Measurements from ENCODE around the gene RPL41.

The RPL41 gene

DNA sequence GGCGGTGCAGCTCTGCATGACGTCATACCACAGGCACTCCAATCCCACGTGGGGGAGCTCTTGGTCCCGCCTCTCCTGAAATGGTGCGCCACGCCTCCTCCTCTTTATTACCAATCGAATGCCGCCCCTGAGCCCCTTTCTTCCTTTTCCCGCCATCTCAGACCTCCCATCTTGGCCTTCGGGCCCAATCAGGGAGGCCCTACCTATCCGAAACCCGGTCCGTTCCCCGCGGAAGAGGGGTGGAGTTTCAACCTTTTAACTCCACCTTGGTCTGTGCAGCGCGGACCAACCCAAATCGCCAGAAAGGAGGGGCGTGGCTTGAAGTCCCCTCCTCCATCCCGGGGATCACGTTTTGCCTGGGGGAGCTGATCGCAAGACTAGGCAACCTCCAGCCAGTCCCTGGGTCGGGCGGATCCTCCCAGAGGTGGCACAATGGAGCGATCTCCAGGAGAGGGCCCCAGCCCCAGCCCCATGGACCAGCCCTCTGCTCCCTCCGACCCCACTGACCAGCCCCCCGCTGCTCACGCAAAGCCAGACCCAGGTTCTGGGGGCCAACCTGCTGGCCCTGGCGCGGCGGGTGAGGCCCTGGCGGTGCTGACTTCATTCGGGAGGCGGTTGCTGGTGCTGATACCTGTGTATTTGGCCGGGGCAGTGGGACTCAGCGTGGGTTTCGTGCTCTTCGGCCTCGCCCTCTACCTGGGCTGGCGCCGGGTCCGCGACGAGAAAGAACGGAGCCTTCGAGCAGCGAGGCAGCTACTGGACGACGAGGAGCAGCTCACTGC, 11.6 kb downstream of the RPL41 start, which contains the start of gene ESYT1:
TSS of gene ESYT1 (plus strand) at position 380 of the 782 bp plus-strand sequence. CDS start at position 433, 53 bp downstream.
- DNase-seq (ENCODE audit: low read depth) = peak; percentile 96

DNA sequence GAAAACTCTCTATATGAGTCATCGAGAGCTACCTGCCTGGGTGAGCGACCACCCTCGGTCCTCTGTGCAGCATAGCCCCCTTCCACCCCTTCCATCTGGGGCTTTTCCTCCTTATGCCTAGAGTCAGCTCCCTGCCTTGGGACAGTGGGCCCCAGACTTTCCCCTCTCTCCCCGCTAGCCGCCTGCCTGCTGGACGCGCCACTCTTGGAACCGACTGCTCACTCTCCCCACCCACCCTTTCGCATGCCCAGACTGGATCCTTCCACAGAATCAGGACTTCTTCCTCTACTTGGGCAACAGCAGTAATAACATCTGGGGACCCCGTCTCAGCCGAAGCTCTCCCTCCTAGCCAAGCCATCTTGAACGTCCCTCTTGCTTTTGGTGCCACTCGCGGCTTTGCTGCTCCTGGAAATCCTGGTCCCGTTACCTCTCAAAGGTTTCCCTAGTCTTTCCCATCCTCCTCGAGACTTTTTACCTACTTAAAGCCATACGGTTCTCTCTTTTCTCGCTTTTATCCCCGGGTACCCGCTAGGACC, 12.3 kb downstream of the RPL41 start:
- DNase-seq (ENCODE audit: low read depth) = no peak

DNA sequence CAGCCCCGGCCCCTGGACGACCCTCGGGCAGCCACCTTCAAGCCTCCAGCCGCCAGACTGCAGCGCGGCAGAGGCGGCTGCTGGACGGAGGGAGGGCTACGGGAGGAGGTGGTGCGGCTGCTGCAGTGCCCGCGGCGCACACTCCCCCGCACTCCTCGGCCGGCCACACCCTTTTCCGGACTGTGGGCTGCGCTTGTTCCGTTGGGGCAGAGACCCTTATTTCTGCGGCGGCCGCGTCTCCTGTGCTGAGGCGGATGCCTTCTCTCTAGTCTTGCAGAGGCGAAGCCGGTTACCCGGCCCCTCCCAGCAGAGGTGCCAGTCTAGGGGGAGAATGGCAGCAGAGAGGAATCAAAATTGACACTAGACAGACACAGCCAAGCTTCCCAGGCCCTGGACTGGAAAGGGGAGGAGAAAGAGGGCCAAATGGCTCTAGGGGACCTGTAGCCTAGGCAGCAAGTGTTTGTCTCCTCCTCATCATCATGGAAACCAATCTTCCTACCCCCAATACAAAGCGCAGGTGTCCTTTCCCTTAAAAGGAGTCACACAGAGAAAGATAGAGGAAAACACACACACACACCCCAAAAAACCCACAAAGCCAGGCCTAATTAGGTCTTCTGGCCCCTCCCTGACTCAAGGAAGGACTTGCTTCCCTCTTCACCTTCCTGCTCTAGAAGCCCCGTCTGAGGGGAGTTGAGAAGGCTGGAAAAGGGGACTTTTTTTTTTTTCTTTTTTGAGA, 12.9 kb downstream of the RPL41 start:
- DNase-seq (ENCODE audit: low read depth) = peak; percentile 69

DNA sequence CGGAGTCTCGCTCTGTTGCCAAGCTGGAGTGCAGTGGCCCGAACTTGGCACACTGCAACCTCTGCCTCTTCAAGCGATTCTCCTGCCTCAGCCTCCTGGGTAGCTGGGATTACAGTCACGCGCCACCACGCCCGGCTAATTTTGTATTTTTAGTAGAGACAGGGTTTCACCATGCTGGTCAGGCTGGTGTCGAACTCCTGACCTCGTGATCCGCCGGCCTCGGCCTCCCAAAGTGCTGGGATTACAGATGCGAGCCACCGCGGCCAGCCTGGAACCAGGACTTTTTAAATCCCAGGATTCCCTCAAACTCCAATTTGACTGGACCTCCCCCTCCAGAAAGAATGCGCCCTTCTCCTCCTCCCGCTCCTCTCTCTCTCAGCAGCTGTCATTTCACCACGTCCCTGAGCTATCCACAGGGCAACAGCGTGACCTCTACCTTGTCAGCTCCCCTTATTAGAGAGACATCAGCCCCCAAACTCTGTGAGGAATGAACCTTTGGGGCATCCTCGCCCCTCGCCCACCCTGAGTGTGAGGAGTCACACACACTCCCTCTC, 13.6 kb downstream of the RPL41 start:
- no peak for DNase-seq (ENCODE audit: low read depth)

DNA sequence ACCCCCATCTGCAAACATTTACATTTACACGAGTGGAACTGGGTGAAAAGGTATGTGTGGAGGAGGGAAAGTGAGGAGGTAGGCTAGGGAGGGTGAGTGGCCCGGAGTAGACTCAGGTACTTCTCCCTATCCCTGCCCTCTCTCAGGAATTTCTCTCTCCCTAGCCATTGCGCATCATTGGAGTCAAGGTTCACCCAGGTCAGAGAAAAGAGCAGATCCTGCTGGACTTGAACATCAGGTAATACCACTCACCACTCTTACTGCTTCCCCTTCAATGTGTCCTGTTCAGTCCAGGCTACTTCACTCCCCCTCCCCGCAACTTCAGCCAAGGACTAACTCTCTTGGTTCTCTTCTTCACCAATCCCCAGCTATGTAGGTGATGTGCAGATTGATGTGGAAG, 14.4 kb downstream of the RPL41 start:
- DNase-seq (ENCODE audit: low read depth) = no peak

DNA sequence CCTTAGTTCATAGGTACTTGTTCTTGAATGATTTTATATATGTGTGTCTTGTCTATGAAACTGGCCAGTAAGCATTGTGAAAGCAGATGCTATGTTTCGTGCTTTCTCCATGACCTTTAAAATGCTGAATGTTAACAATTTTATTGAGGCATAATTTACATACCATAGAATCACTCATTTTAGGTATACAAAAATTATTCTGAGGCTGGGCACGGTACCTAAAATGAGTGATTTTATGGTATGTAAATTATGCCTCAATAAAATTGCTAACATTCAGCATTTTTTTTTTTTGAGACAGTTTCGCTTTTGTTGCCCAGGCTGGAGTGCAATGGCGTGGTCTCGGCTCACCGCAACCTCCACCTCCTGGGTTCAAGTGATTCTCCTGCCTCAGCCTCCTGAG, 18.5 kb downstream of the RPL41 start:
- DNase-seq (ENCODE audit: low read depth) = no peak

DNA sequence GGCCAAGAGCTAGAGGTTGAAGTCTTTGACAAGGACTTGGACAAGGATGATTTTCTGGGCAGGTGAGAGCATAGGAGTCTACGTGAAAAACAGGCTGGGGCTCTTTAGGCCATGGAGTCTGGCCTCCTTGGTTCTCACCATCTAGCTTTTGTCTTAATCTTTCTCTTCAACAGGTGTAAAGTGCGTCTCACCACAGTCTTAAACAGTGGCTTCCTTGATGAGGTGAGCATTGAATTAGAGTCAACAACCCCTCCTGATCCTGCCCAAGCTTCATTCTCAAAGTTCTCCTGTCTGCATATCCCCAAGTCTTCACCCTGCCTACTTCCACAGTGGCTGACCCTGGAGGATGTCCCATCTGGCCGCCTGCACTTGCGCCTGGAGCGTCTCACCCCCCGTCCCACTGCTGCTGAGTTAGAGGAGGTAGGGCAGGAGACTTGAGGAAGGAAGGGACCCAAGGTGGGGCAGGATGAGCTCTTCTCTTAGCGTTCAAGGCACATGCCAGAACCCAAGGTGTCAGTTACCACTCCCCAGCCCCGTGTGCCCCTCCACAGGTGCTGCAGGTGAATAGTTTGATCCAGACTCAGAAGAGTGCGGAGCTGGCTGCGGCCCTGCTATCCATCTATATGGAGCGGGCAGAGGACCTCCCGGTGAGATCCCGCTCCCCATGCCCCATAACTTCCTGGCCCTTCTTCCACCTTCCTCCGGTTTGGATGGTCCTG, 21.6 kb downstream of the RPL41 start:
- DNase-seq (ENCODE audit: low read depth) = no peak

DNA sequence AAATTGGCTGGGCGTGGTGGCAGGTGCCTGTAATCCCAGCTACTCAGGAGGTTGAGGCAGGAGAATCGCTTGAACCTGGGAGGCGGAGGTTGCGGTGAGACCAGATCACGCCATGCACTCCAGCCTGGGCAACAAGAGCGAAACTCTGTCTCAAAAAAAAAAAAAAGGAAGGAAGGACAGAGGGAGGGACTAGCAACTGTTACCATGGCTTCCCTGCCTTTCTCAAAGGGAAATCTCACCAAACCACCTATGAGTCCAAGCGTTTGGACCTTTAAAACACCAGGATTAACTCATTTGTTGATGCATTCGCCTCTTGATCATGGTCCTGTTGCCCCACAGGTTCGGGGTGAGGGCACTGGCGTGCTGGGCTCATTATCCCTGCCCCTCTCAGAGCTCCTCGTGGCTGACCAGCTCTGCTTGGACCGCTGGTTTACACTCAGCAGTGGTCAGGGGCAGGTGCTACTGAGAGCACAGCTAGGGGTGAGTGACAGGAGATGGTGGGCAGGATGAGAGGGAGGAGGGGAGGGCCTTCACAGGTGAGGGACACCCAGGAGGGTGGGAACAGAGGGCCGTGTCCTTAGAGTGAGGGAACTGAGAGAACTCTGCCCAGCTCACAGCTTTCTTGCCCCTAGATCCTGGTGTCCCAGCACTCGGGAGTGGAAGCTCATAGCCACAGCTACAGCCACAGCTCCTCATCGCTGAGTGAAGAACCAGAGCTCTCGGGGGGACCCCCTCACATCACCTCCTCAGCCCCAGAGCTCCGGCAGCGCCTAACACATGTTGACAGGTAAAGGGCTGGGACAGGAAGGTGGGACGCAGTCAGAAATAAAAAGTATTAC, 25.7 kb downstream of the RPL41 start:
- no peak for DNase-seq (ENCODE audit: low read depth)

DNA sequence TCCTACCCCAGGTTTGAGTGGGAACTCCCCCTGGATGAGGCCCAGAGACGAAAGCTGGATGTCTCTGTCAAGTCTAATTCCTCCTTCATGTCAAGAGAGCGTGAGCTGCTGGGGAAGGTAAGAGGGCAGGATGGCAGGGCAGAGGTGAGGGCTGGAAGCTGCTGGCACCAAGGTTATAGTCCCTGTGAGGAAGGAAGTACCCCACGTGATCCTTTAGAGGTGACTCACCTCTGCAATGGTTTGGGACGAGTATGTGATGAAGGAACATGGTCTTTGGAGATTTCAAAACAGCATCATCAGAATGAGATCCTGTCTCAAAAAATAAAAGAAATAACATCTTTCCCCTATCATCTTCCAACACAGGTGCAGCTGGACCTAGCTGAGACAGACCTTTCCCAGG, 26.8 kb downstream of the RPL41 start:
- DNase-seq (ENCODE audit: low read depth) = no peak

DNA sequence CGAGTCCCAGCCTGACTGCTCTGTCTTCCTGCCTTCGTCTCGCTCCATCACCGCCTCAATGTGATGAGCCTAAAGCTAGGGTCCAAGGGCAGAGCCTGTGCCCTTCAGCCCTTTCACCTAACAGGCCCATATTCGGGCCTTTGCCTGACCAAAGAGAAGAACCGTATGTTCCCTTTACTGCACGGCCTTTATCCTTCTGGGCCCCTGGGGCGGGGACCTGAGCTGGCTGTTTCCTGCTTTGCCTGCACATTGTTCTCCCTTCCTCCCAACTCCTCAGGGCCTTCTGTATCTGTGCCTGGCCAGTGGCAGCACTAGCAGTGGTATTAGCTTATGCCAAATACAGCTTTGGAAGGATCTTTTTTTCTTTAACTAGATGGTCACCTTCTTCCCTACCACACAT, 27.4 kb downstream of the RPL41 start:
- no peak for DNase-seq (ENCODE audit: low read depth)

DNA sequence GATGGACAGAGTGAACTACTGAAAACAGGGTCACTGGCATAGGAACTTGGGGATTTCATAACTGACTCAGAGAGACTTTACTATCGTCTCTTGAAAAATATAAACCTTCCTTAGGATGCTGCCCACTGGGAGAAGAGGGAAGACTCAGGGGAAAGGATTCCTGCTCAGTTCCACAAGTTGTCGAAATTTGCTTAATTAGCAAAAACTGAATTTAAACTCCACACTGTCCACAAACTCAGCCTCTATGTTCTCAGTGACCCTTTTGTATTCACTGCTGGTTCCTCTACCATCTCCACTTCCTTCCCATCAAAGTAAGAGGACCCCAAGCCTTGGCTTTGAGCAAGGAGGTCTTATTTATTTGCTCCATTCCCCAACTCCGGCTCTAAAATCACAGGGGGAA, 28.8 kb downstream of the RPL41 start:
- no peak for DNase-seq (ENCODE audit: low read depth)

DNA sequence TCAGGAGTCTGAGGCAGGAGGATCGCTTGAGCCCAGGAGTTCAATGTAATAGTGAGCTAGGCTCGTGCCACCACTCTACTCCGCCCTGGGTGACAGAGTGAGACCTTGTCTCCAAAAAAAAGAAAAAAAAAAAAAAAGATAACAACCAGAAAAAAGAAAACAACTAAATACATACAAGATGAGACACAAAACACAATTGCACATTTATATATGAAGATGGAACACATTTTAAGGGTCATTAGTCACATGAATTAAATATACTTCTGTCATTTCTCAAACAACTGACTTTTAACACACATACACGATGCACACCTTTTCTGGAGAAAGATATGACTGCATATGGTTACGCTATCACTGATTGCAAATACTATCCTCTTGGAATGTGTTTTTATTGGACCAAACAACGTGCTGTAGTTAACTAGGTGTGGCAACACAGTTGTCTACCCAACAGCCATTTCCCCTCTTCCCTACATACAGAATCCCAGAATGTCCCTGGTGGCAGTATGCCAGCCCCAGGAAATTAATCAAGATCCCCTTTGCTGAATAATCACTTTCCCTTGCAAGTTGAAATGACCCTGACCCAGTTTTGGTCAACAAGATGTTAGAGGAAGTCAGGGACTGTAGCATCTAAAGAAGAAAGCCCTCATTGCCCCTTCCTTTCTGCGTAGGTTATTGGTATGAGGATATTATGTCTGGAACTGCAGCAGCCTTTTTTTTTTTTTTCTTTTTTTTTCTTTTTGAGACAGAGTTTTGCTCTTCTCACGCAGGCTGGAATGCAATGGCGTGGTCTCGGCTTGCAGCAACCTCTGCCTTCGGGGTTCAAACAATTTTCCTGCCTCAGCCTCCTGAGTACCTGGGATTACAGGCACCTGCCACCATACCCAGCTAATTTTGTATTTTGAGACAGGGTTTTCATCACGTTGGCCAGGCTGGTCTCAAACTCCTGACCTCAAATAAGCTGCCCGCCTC, 30.3 kb downstream of the RPL41 start:
- DNase-seq (ENCODE audit: low read depth) = no peak

DNA sequence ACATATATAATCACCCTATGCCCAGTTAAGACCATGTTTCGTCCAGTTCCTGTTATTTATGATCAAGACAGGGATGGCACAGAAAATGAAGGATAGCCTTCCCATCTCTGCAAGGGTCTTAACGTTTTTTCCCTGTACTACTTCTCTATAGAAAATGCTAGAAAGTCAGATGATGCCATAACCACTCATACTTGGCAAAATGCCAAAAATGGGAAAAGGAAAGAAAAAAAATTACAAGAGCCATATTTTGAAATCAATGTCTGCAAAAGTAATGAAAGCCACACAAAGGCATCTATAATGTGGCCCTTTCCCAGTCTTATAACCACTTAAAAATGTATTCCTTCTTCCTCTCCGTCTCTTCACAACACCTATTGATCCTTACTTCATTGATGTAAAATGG, 34.1 kb downstream of the RPL41 start:
- DNase-seq (ENCODE audit: low read depth) = no peak

DNA sequence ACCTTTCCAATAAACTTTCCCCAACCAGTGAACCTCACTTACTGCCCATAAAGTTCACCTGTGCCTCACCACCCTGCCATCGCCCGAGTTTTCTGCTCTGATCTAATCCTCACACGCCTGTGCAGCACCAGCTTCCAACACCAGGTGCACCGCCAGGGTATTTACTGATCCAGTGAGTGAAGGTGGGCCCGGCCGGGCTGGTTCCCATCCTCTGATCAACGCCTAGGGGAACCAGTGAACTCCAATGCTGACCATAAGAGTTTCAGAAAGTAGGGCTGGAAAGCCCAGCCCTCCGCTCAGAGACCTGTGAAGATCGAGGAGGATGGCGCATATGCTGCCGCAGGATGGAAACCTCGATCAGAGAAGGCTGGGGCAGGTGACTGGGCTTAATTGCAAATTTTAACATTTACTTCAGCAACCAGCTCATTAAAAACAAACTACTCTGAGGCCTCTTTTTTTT, 35.3 kb downstream of the RPL41 start:
- peak; percentile 46 for DNase-seq (ENCODE audit: low read depth)

DNA sequence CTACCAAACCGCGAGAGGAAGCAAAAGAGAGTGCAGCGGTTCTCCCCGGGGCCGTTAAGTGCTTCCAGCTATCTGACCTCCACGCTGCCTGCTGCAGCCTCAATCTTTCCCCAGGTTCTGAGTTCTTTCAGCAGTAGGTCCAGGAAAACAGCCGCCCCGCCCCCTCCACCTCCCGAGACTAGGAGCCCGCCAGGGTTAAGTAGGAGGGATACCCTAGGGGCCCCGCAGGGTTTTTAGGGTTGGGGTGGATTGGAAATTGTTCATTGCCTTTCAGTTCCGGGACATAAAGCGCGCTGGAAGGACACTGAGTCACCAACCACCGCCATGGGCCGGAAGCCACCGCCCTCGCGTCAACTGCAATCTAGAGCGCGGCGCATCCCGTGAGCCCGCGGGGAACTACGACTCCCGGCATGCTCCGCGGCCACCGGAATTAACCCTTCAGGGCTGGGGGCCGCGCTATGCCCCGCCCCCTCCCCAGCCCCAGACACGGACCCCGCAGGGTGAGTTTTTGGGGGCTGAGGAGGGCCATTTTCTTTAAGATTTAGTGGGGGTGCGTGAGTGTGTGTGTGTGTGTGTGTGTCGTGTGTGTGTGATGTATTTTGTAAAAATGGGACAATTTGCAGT, 35.8 kb downstream of the RPL41 start, which contains the start of gene MYL6B:
TSS of gene MYL6B (plus strand) at position 456 of the 624 bp plus-strand sequence. CDS start 1,332 bp downstream, outside the sequence.
- DNase-seq (ENCODE audit: low read depth) = peak; percentile 88

DNA sequence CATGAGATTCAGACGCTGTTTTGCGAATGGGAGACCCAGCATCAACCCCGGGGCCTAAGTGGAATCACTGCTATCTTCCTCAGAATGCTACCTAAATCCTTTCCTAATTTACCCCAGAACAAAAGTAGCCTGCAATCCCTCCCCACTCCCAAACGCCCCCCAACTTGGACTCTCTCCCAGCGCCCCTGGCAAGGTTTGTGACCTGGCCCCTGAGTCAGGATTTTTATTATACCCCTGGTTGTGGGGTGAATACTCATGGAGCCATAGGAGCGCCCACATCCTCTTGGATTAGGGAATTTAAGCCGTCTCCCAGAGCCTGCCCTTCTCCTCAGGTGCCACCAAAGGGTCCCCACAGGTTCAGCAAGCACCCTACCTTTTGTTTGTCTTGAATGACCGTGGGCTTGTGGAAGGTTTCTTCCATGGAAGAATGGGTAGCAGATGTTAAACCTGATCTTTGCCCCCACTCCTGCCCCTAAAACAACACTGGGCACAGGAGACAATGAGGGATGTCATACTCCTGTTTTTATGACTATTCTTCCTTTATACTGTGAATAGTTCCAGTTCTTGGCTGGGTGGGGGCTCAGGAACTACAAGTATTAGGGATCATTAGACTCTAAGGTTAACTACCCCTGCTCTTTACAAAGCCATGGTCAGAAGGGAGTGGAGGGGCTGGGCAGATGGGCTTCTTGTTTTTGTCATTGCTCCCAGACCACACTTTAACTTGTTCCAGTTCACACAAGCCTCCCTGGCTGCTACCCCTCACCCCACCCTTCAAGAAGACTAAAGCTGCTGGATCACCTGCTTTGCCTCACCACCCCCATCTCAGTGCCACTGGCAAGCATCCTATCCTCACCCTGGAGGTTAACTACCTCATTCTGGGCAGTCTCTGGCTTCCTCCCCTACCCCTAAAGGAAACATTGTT, 36.6 kb downstream of the RPL41 start:
- no peak for DNase-seq (ENCODE audit: low read depth)

DNA sequence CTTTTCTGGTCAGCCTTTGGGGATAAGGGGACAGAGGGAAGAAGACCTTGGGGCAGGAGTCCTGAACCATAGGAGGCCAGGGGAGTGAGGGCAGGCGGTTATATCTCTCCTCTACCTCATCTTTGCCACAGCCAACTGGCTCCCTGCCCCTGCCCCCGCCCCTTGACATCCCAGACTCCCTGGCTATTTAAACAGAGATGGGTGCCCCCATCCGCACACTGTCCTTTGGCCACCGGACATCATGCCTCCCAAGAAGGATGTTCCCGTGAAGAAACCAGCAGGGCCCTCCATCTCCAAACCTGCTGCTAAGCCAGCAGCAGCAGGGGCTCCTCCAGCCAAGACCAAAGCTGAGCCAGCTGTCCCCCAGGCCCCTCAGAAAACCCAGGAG, 37.2 kb downstream of the RPL41 start:
- DNase-seq (ENCODE audit: low read depth) = no peak

DNA sequence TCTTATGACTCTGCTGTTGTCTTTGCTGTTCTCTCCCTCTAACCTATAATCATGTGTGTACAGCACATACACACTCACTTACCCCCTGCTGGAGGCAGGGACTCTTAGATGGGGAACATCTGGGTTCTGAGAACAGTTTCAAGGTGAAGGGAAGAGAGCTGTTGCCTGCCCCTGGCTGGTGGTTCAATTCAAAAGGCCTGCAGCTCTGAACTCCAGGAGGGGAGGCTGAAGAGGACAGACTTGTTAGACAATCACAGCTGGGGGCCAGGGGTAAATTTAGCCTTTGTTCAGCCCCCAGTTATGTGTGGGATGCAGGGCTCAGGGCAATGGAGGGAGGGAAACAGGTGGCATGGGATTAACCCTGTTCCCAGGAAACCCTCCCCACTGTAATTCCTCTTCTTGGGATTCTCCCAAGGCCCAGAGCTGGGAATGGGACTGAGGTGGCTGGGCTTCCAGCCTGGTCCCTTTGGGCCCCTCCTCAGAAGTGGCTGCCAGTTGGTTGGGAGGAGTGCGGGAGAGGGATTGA, 37.9 kb downstream of the RPL41 start:
- no peak for DNase-seq (ENCODE audit: low read depth)

Measured in activated gamma-delta T cell treated with anti-CD3 and anti-CD28 coated beads, Interleukin-2, amount 50 U/mL, for 16 hours (primary cell).